Fibroblast of lung (primary cell): Measurements from ENCODE around the gene RFPL1.

Experiments used
- EZH2 ChIP-seq: IDR thresholded peaks from 2 replicates; pipeline ENCODE4 v1.5.1; 2012; ENCODE audit warnings: low read length, control low read depth, mild to moderate bottlenecking; ENCODE audit errors: missing control alignments
- TF ChIP-seq, protein P1 (sequence below), 2 donors: IDR thresholded peaks in 1 of 2; conservative IDR thresholded peaks in 1 of 2; 1 replicate in 1 of 2; 2 replicates in 1 of 2; pipeline ENCODE4 v1.5.1; 2011 to 2012; ENCODE audit warnings: low read length in 2 of 2, control low read depth in 1 of 2, inconsistent platforms in 1 of 2, low read depth in 1 of 2, mild to moderate bottlenecking in 1 of 2

DNA sequence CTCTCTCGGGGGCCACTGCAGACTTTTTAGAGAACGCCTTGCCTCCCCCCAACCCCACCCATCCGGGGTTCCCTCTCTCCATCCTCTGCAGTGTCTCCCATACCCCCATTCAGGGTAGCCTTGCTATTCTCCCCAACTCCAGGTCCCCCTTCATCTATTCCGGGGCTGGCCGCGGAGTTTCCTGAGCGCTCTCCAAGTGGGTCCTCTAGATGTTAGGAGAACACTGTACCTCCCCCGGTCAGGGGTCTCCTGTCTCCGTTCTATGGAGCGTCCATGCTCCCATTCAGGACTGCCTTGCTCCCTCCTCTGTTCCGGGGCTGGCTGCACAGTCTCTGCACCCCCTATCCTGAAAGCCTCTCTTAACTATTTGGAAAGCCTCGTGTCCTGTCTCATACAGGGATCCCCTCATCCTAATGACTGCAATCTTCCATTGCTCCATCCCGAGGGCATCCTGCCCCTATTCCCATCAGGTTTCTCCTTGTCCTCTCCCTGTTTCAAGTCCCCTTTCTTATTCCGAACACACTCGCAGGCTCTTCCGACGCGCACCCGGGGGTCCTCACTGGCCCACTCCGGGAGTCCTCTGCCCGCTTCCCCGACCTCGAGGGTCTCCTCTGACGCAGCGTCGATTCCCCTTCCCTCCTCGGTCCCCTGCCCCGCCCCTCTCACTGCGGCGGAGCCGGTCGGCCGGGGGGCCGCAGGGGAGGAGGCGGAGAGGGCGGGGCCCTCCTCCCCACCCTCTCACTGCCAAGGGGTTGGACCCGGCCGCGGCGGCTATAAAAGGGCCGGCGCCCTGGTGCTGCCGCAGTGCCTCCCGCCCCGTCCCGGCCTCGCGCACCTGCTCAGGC lies 41.3 kb downstream of the RFPL1 start, which contains the start of gene NEFH:
- no peak for TF ChIP-seq EZH2
- TF ChIP-seq, protein P1, sequence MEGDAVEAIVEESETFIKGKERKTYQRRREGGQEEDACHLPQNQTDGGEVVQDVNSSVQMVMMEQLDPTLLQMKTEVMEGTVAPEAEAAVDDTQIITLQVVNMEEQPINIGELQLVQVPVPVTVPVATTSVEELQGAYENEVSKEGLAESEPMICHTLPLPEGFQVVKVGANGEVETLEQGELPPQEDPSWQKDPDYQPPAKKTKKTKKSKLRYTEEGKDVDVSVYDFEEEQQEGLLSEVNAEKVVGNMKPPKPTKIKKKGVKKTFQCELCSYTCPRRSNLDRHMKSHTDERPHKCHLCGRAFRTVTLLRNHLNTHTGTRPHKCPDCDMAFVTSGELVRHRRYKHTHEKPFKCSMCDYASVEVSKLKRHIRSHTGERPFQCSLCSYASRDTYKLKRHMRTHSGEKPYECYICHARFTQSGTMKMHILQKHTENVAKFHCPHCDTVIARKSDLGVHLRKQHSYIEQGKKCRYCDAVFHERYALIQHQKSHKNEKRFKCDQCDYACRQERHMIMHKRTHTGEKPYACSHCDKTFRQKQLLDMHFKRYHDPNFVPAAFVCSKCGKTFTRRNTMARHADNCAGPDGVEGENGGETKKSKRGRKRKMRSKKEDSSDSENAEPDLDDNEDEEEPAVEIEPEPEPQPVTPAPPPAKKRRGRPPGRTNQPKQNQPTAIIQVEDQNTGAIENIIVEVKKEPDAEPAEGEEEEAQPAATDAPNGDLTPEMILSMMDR (conservative IDR thresholded peaks at IDR 0.05 in 1 of 2, IDR thresholded peaks at IDR 0.05 in 1 of 2; ENCODE audit: low read depth in 1 of 2, low read length in 2 of 2), result no peak
